ENCODE measurements around the gene WNK2. TPM values are rescaled to one million over a fixed set of nuclear protein-coding genes. Genes with fewer than 3 reads are reported as not detected.

Gene WNK2
- total RNA-seq, 4 donors from 2014 or later, result 0.28 to 1.7 (median 0.47) TPM

DNA sequence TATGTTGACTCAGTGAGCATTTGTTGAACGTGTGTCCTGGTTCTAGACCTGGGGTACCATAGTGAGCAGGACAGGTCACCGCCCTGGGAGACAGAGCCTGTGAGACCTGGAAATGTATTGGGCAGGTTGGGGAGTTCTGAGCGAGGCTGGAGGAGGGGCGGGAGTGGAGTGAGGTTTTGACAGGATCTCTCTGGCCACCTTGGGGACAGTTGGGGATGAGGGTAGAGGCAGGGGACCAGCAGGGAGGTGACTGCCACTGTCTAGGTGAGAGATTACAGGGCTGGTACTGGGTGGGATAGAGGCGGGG is 7.4 kb downstream of the WNK2 start:
- DNase-seq (ENCODE audit: low spot score) (no peak), ATAC-seq (ENCODE audit: low FRiP score) (no peak)
- TF ChIP-seq, protein P1, sequence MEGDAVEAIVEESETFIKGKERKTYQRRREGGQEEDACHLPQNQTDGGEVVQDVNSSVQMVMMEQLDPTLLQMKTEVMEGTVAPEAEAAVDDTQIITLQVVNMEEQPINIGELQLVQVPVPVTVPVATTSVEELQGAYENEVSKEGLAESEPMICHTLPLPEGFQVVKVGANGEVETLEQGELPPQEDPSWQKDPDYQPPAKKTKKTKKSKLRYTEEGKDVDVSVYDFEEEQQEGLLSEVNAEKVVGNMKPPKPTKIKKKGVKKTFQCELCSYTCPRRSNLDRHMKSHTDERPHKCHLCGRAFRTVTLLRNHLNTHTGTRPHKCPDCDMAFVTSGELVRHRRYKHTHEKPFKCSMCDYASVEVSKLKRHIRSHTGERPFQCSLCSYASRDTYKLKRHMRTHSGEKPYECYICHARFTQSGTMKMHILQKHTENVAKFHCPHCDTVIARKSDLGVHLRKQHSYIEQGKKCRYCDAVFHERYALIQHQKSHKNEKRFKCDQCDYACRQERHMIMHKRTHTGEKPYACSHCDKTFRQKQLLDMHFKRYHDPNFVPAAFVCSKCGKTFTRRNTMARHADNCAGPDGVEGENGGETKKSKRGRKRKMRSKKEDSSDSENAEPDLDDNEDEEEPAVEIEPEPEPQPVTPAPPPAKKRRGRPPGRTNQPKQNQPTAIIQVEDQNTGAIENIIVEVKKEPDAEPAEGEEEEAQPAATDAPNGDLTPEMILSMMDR (IDR thresholded peaks at IDR 0.05), result no peak

DNA sequence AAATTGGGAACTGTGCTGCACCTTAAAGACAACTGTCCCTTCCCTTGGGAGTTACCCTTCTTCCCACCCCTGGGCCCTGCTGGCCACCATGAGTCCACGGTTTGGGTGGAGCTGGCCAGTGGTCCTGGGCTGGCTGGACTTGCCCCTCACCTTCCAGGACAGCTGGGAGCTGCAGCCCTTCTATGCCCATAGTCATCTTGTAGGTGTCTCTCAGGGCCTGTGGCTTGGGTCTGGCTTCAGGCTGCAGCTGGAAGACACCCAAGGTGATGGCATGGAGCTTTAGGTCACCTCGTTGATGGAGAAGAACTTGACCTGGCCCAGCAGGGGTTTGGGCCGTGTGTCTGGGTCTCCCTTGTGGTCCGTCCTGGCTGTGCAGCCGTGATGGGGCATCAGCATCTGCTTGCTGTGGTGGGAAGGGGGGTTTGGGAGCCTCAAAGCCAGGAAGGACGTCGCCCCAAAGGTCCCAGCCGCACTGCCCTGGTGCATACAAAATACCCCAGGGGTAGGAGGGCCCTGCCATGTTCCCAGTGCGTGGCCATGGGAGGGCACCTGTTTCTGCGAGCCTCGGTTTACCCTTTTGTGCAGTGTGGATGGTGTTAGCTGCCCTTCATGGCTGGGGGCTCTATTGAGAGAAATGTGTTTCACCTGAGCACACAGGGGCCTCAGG is 8.9 kb downstream of the WNK2 start:
- no peak for ATAC-seq (ENCODE audit: low FRiP score)
- TF ChIP-seq, protein P1 (IDR thresholded peaks at IDR 0.05), result no peak
- DNase-seq (ENCODE audit: low spot score), result no peak

DNA sequence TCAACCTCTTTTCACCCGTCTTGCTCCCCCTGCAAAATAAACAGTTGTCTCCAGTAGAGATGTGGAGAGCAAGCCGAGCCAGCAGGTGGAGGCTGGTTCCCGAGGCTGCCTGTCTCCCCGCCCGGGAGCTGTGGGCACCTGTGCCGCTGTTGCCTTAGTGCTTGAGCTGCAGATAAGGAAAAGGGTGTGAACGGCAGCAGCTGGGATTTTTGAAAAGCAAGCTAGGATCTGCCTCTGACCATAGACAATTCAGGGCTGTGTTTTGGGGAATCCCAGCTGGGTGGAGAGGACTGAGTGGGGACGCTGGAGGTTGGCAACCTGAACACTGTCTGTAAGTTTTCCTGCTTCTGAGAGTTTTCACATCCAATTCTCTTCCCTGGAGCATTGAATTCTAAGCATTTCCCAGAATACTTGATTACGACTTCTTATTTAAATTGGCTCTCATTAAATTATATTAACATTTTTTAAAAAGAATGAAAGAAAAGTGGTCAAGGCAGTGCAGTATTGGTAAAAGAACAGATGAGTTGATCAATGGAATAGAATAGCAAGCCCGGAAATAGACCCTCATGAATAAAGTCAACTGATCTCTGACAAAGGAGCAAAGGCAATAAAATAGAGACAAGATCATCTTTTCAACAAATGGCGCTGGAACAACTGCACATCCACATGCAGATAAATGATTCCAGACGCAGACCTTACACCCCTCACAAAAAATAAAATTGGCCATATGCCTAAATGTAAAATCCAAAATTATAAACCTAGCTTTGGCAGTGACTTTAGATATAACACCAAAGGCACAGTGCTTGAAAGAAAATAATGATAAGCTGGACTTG is 9.7 kb downstream of the WNK2 start:
- TF ChIP-seq, protein P1 (IDR thresholded peaks at IDR 0.05), result no peak
- no peak for ATAC-seq (ENCODE audit: low FRiP score)
- no peak for DNase-seq (ENCODE audit: low spot score)

DNA sequence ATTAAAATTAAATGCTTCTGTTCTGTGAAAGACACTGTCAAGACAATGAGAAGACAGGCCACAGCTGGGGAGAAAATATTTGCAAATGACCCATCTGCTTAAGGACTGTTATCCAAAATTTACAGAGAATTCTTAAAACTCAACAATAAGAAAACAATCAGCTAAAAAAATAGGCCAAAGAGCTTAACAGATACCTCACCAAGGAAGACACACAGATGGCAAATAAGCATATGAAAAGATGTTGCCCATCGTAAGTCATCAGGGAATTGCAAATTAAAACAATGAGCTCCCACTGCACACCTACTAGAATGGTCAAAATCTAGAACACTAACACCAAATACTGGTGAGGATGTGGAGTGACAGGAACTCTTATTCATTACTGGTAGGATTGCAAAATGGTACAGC is 10.3 kb downstream of the WNK2 start:
- ATAC-seq (ENCODE audit: low FRiP score) (no peak), DNase-seq (ENCODE audit: low spot score) (no peak)
- TF ChIP-seq, protein P1 (IDR thresholded peaks at IDR 0.05), result no peak

DNA sequence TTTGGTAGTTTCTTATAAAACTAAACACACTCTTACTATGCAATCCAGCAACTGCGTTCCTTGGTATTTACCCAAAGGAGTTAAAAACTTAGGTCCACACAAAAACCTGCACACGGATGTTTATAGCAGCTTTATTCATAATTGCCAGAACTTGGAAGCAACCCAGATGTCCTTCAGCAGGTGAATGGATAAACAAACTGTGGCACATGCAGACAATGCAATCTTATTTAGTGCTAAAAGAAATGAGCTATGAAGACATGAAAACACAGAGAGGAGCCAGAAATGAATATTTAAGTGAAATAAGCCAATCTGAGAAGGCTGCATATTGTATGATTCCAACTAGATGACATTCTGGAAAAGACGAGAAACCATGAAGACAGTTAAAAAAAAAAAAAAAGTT is 10.7 kb downstream of the WNK2 start:
- DNase-seq (ENCODE audit: low spot score) (no peak), ATAC-seq (ENCODE audit: low FRiP score) (no peak)
- TF ChIP-seq, protein P1 (IDR thresholded peaks at IDR 0.05), result no peak

DNA sequence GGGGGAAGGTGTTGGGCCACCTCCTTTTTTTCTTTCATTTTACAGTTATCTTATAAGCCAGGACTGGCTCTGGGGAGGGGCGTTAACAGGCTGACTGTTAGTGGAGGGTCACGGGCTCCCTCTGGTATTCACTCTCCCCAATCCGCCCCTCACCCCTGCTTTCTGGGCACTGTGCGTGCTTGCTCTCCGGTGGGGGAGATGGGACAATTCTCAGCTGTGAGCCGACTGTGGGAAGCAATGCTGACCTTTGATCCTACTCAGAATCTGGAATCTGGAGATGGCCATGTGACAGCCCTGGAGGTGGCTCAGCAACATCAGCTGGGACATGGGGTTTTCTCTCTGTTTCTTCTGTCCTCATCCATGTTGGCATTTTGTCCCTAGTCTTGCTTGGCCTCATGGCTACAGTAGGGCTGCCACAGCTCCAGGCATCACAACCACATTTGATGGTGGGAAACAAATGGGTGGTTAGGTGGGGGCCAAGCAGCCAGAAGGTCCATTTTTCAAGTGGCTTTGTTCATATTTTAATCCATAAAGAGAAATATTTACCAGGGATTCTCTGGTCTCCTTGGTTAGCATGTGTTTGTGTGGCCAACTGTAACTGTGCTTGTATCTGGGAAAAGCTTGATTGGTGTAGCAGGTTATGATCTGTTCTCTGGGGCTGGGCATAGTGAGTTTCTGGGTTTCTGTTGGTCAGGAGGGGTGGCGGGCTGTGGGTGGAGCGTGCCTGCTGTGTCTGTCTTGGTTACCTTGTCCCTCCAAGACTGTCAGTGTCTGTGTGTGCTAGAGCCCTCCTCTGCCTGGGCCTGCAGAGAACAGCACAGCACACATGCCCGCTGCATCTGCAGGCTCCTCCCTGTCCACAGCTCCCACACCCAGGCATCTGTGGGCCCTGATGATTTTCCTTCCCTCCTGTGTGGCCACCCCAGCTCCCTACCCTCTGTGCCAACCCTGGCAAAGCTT is 12.4 kb downstream of the WNK2 start:
- no peak for ATAC-seq (ENCODE audit: low FRiP score)
- no peak for DNase-seq (ENCODE audit: low spot score)
- TF ChIP-seq, protein P1 (IDR thresholded peaks at IDR 0.05), result no peak

Measured in omental fat pad (tissue), 4 donors.